ENCODE measurements around the gene BCAP31. TPM values are rescaled to one million over a fixed set of nuclear protein-coding genes. Genes with fewer than 3 reads are reported as not detected.

BCAP31 gene
- total and polyA plus RNA-seq, 2 of the 13 experiments (the other 11 are each of a cell fraction or from before 2014, with no cell fraction given) = 139 to 178 TPM

GRCh38 chrX:153667281-153667955 is 56.8 kb downstream of the BCAP31 start:
- Histone ChIP-seq H3K4me2 (ENCODE audit: low read depth, low read length) (peak overlapping the region; percentile 47; the same call in 1 of the 2 replicates), H3K4me1 (ENCODE audit: insufficient read depth, low read length) (peaks cover 37% of the 10 kb centered on the region), H3K9ac (ENCODE audit: insufficient read depth, low read depth, low read length) (no peak overlapping the region), H3K79me2 (ENCODE audit: insufficient read depth, low read length) (no peaks in the 10 kb centered on the region), H2AFZ (ENCODE audit: low read length) (no peak overlapping the region), H3K27me3 (ENCODE audit: control insufficient read depth in 1 of 2, insufficient read depth in 2 of 2, low read length in 2 of 2) (peaks cover 0 to 14% of the 10 kb centered on the region in 2 experiments; a peak in 2 of 5 replicates), H3K4me3 (replicated peaks in 1 of 3; ENCODE audit: insufficient read depth in 1 of 3, low read depth in 2 of 3, low read length in 3 of 3) (peak overlapping the region in 2 of 3 experiments; percentile 7 to 16; a peak in 2 of 6 replicates), H3K9me3 (ENCODE audit: low read length) (no peaks in the 10 kb centered on the region), H3K36me3 (replicated peaks in 1 of 2; ENCODE audit: control insufficient read depth in 1 of 2, insufficient read depth in 2 of 2, low read length in 2 of 2) (no peaks in the 10 kb centered on the region), H3K27ac (ENCODE audit: extremely low read length, insufficient read depth, low read length) (no peak overlapping the region), H4K20me1 (ENCODE audit: insufficient read depth, low read length) (no peaks in the 10 kb centered on the region)
- no TSS peak for BruUV-seq (replicated peaks)
- no peak for DNase-seq (ENCODE audit: low spot score)
- 38% methylated on average over 3 of the region's 11 CpGs for WGBS (ENCODE audit: low lambda C conversion rate)
- ChIA-PET CTCF (ENCODE audit: low intra/inter-chr PET ratio, low total read pairs) (interaction anchor here (1.1 to 3.1 kb wide), 4 partner anchors 58 to 128 kb away, joined by 5 to 35 read pairs (median 21); no protein-coding TSS in a partner anchor), POLR2A (interaction anchor here (1.4 to 1.5 kb wide), 2 partner anchors 22 to 128 kb away, joined by 4 to 7 read pairs; partner anchors contain the start of gene DUSP9)
- intact Hi-C loops (cut with micrococcal nuclease; ENCODE audit: unreplicated experiment) (no loop called here), in situ Hi-C loops (cut with HindIII; ENCODE audit: extremely low pct_ligation_motif_present, low pct_unique_long_range_greater_than_20kb) (loop anchor here (5.0 to 25.0 kb wide), 2 partner anchors 110 to 705 kb away; no protein-coding TSS in a partner anchor)
- TF ChIP-seq SRY (CRISPR knock-in tag; IDR thresholded peaks at IDR 0.05) (no peak), TBX2 (CRISPR knock-in tag; IDR thresholded peaks at IDR 0.05; ENCODE audit: borderline replicate concordance) (0 out of 2 replicates have a peak, but pooled peaks have one; percentile 8)
- ATAC-seq = peak; percentile 9; the same call in 1 of the 3 replicates
- FAIRE-seq = no peak

GRCh38 chrX:153665726-153666306 is 58.4 kb downstream of the BCAP31 start:
- H2AFZ ChIP-seq (ENCODE audit: low read length) = no peak overlapping the region
- no peak overlapping the region for H3K27ac ChIP-seq (ENCODE audit: extremely low read length, insufficient read depth, low read length)
- no peaks in the 10 kb centered on the region for H3K9me3 ChIP-seq (ENCODE audit: low read length)
- H4K20me1 ChIP-seq (ENCODE audit: insufficient read depth, low read length) = no peaks in the 10 kb centered on the region
- H3K27me3 ChIP-seq (ENCODE audit: control insufficient read depth in 1 of 2, insufficient read depth in 2 of 2, low read length in 2 of 2) = peaks cover 0 to 14% of the 10 kb centered on the region in 2 experiments; a peak in 2 of 5 replicates
- no peaks in the 10 kb centered on the region for H3K36me3 ChIP-seq (replicated peaks in 1 of 2; ENCODE audit: control insufficient read depth in 1 of 2, insufficient read depth in 2 of 2, low read length in 2 of 2)
- 7% methylated on average over 6 of the region's 9 CpGs for WGBS (ENCODE audit: low lambda C conversion rate)
- DNase-seq (ENCODE audit: low spot score) = no peak
- no peak overlapping the region for H3K4me3 ChIP-seq (replicated peaks in 1 of 3; ENCODE audit: insufficient read depth in 1 of 3, low read depth in 2 of 3, low read length in 3 of 3)
- H3K9ac ChIP-seq (ENCODE audit: insufficient read depth, low read depth, low read length) = no peak overlapping the region
- TF ChIP-seq IRF1 (CRISPR knock-in tag; IDR thresholded peaks at IDR 0.05; ENCODE audit: low read depth) = no peak
- no peak for TF ChIP-seq ZNF782 (CRISPR knock-in tag; IDR thresholded peaks at IDR 0.05; ENCODE audit: borderline replicate concordance)
- TF ChIP-seq, protein P1, sequence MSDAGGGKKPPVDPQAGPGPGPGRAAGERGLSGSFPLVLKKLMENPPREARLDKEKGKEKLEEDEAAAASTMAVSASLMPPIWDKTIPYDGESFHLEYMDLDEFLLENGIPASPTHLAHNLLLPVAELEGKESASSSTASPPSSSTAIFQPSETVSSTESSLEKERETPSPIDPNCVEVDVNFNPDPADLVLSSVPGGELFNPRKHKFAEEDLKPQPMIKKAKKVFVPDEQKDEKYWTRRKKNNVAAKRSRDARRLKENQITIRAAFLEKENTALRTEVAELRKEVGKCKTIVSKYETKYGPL (CRISPR knock-in tag; IDR thresholded peaks at IDR 0.05) = no peak
- TF ChIP-seq DPF2 (CRISPR knock-in tag; IDR thresholded peaks at IDR 0.05; ENCODE audit: borderline replicate concordance, low read depth) = no peak
- no peak for TF ChIP-seq CBX1 (IDR thresholded peaks at IDR 0.05; ENCODE audit: low read depth)
- TF ChIP-seq ZNF121 (CRISPR knock-in tag; IDR thresholded peaks at IDR 0.05) = no peak
- no peak for TF ChIP-seq HNRNPH1 (optimal IDR thresholded peaks at IDR 0.05; ENCODE audit: low read depth, low read length)
- no peak for TF ChIP-seq TBP (CRISPR knock-in tag; IDR thresholded peaks at IDR 0.05)
- no peak for TF ChIP-seq NCOA1 (CRISPR knock-in tag; IDR thresholded peaks at IDR 0.05)
- TF ChIP-seq ZNF446 (CRISPR knock-in tag; IDR thresholded peaks at IDR 0.05) = no peak
- no peak for TF ChIP-seq ZNF589 (CRISPR knock-in tag; conservative IDR thresholded peaks at IDR 0.05)
- no peak for TF ChIP-seq ZNF607 (CRISPR knock-in tag; IDR thresholded peaks at IDR 0.05; ENCODE audit: borderline replicate concordance)
- TF ChIP-seq GZF1 (CRISPR knock-in tag; IDR thresholded peaks at IDR 0.05) = no peak
- no peaks in the 10 kb centered on the region for H3K79me2 ChIP-seq (ENCODE audit: insufficient read depth, low read length)
- BruUV-seq (replicated peaks) = no TSS peak
- FAIRE-seq = no peak
- in situ Hi-C loops (cut with HindIII; ENCODE audit: extremely low pct_ligation_motif_present, low pct_unique_long_range_greater_than_20kb) = loop anchor here (5.0 to 25.0 kb wide), 2 partner anchors 109 to 704 kb away; no protein-coding TSS in a partner anchor
- CTCF ChIA-PET (ENCODE audit: low intra/inter-chr PET ratio, low total read pairs) = no interaction called here
- H3K4me2 ChIP-seq (ENCODE audit: low read depth, low read length) = no peak overlapping the region
- POLR2A ChIA-PET = no interaction called here
- H3K4me1 ChIP-seq (ENCODE audit: insufficient read depth, low read length) = peaks cover 29% of the 10 kb centered on the region
- intact Hi-C loops (cut with micrococcal nuclease; ENCODE audit: unreplicated experiment) = no loop called here
- ATAC-seq = no peak

Data from HepG2 (cell line).